Upper lobe of left lung (tissue), 4 donors: ENCODE results near the gene NRROS.

Experiments
- CTCF ChIP-seq, 6 experiments: fragments of 450-650 bp in 4 of 6; fragments of 200-600 bp in 2 of 6; sonication (generic) in 2 of 6; IDR thresholded peaks; one replicate each; pipeline ENCODE4 v1.5.1; 2016 to 2019; ENCODE audit warnings: antibody characterized with exemption in 6 of 6
- EP300 ChIP-seq, 4 donors: sonication (generic); formaldehyde crosslinking; IDR thresholded peaks; one replicate each; pipeline ENCODE4 v1.5.1; 2017; ENCODE audit warnings: antibody characterized with exemption in 4 of 4, control low read depth in 2 of 4
- POLR2A ChIP-seq, 4 donors: fragments of 450-650 bp; IDR thresholded peaks; one replicate each; pipeline ENCODE4 v1.5.1; 2016 to 2017; ENCODE audit warnings: antibody characterized with exemption in 4 of 4, mild to moderate bottlenecking in 2 of 4
- POLR2AphosphoS5 ChIP-seq, 2 donors: sonication (generic); formaldehyde crosslinking; IDR thresholded peaks; one replicate each; pipeline ENCODE4 v1.5.1; 2017; ENCODE audit warnings: antibody characterized with exemption in 2 of 2

- TF ChIP-seq CTCF (IDR thresholded peaks at IDR 0.05) (no peak), EP300 (IDR thresholded peaks at IDR 0.05) (no peak), POLR2A (IDR thresholded peaks at IDR 0.05) (no peak), POLR2AphosphoS5 (IDR thresholded peaks at IDR 0.05) (no peak)
Observed at GRCh38 chr3:196640297-196641018, 964 bp downstream of the NRROS start.
